AG10803 (cell line): ENCODE results near the gene CSF3R.
"Not testable (repeated sequence)": the region's sequence is repeated elsewhere in the genome, so short reads cannot be mapped to it uniquely, and the experiment has no call there.

Experiments used
- DNase-seq: peaks from one replicate; pipeline ENCODE4 v3.0.0; 2010; ENCODE audit warnings: low read depth
- H3K4me3 ChIP-seq: 2 replicates; pipeline ENCODE4 v1.5.1; 2011; ENCODE audit warnings: mild to moderate bottlenecking, low read length, control low read depth
- TF ChIP-seq, protein P1 (sequence below): conservative IDR thresholded peaks from 2 replicates; pipeline ENCODE4 v1.5.1; 2011; ENCODE audit warnings: mild to moderate bottlenecking, low read length, control low read depth, inconsistent platforms

The CSF3R gene

DNA sequence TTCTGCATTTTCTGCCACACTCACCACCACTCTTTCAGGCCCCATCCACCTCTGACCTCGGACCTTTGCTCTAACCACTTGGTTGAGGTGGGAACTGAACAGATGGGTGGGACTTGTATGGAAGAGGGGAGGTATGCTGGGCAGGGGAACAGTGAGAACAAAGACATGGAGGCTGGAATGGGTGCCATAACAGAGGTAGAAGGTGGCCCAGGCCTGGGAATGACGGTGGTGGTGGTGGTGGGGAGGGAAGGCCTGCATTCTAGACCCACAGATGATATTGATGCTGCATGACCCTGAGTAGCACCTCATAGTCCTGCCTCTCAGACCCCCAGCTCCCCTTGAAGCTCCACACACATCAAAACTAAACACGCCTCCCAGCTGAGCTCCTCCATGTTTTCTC lies 5.2 kb upstream of the CSF3R start:
- no peak for DNase-seq
- TF ChIP-seq, protein P1, sequence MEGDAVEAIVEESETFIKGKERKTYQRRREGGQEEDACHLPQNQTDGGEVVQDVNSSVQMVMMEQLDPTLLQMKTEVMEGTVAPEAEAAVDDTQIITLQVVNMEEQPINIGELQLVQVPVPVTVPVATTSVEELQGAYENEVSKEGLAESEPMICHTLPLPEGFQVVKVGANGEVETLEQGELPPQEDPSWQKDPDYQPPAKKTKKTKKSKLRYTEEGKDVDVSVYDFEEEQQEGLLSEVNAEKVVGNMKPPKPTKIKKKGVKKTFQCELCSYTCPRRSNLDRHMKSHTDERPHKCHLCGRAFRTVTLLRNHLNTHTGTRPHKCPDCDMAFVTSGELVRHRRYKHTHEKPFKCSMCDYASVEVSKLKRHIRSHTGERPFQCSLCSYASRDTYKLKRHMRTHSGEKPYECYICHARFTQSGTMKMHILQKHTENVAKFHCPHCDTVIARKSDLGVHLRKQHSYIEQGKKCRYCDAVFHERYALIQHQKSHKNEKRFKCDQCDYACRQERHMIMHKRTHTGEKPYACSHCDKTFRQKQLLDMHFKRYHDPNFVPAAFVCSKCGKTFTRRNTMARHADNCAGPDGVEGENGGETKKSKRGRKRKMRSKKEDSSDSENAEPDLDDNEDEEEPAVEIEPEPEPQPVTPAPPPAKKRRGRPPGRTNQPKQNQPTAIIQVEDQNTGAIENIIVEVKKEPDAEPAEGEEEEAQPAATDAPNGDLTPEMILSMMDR, result no peak
- no peak overlapping the region for H3K4me3 ChIP-seq

DNA sequence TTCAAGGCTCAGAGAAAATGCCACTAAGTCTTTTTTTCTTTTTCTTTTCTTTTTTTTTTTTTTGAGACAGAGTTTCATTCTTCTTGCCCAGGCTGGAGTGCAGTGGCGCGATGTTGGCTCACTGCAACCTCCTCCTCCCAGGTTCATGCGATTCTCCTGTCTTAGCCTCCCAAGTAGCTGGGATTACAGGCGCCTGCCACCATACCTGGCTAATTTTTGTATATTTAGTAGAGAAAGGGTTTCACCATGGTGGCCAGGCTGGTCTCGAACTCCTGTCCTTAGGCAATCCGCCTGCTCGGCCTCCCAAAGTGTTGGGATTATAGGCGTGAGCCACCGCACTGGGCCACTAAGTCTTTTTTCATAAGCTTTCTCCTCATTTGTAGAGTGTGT lies 4.6 kb upstream of the CSF3R start:
- not testable (repeated sequence) for H3K4me3 ChIP-seq

DNA sequence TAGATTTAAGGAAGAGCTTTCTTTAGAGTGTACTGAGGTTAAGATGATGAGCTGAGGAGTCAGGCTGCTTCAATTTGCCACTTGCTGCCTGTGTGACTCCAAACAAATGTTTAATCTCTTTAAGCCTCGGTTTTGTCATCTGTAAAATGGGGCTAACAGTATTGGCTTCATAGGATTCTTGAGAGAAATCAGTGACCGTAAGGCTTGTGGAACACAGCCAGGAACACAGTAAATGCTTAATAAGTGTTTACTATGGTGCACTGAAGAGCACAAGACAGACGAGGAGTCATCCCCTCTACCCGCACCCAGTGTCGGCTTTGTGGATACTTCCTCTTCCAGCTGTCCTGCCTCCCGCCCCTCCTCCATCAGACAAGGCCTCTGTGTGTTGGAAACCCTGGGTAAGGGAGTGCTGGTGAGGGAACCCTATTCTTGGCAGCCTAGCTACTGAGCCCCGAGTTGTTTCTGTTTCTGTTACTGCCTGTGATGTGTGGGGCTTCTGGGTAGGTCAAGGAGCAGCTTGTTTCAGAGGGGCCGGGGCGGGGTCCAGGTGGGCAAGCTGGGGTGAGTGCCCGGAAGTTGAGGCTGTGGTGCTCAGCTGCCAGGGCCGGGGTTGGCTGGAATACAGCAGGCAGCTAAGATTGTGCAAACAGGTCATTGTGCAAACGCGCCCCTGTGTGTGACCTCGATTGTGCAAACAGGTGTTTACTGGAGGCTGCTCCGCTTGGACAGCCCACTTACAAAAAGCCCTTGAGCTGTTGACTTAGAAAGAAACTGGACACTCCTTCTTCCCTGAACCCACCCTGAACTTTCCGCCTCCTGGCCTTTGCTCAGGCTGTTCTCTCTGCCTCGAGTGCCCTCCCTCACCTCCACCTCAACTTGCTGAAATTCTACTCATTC lies 4.0 kb upstream of the CSF3R start:
- DNase-seq, result no peak

More for the DNA sequence above, 4.6 kb upstream of the CSF3R start:
- DNase-seq, result not testable (repeated sequence)

DNA sequence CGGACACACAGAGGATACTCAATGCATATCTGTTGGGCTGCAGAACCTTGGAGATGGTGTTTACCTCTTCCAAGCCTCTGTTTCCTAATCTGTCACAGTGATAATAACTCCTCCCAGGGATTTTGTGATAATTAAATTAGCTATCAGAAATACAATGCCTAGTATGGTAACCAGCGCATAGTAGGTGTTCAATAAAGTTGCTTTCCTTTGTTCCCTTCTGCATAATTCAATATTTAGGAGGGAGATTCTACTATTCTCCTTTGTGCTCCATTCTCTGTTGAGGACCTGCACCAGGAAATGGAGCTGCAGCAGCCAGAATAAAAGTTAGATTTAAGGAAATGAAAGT lies 3.4 kb upstream of the CSF3R start:
- DNase-seq, result no peak
- TF ChIP-seq, protein P1, result no peak

More for the DNA sequence above, 4.0 kb upstream of the CSF3R start:
- H3K4me3 ChIP-seq, result no peak overlapping the region
- TF ChIP-seq, protein P1, result no peak

DNA sequence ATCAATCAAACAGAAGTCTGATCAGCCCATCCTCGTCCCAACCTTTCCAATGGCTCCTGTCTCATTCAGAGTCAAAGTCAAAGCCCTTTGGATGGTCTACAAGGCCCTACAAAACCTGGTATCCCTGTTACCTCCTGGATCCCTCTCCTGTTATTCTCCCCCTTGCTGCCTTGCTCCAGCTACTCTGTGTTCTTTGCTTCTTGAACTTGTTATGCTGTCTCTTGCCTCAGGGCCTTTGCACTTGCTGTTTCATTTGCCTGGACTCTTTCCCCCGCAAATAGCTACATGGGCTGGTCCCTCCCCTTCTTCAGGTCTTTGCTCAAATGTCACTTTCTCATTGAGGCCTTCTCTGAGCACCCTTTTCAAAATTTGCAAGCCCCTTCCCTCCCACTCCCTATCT lies 1.4 kb upstream of the CSF3R start:
- DNase-seq, result no peak
- TF ChIP-seq, protein P1, result no peak
- no peak overlapping the region for H3K4me3 ChIP-seq

More for the DNA sequence above, 3.4 kb upstream of the CSF3R start:
- H3K4me3 ChIP-seq, result no peak overlapping the region

DNA sequence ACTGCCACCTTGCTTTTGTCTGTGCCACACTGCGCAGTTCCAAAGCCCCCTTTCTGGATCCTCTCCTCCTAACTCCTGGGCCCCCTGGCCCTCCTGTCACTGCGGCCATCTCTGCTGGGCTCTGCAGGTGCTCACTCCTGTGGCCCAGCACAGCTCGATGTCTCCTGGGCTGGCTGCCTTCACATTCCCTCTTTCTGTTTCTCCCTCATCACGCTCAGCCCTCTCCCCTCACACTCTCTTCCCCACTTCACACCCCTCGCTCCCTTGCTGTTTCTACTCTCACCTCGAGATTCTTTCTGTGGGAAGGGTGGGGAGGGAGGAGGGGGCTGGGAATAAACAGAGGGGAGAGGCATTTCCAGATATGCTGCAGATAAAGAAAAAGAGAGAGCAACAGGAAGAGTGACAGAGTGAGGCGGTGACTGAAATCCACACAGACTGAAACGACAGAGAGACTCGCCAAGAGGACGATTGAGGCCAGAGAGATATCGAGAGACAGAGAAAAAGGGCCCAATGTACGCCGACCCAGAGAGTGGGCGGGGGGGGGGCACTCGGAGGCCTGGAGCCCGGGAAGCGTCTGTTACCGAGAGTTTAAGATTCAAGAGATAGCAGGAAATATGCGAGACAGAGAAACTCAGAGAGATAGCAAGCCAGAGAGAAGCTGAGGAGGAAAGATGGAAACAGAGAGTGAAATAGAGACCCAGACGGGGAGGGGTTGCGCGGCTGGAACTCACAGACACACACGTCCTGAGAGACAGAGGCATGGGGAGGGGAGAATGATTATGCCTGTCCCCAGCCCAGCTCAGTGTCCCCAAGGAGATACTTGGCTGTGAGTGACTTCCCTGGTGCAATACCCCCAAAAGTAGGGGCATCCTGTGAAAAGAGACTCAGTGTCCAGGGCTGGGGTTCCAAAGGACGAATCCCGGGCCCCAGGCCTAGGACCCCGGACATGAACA lies 666 bp downstream of the CSF3R start:
- H3K4me3 ChIP-seq, result no peak overlapping the region
- DNase-seq, result no peak
- TF ChIP-seq, protein P1, result no peak

DNA sequence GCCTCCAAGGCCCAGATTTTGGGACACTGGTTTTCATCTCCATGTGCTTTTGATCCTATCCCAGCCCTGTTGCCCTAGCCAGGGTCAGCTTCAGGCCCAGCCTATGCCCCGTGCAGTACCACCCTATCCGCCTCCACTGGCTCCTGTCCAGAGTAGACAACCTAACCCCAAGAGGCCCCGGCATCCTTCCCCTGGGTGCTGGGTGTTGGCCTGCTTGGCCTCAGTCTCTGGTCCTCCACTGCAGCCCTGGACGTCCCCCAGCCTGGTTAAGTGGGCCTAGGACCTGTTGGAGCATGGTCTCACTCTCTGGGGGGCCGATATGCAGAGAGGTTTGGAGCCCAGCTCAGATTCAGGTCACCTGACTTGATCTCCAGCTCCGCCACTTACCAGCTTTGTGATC lies 1.6 kb downstream of the CSF3R start:
- TF ChIP-seq, protein P1, result no peak
- no peak for DNase-seq
- no peak overlapping the region for H3K4me3 ChIP-seq
